Peyer's patch (tissue), 4 donors: Measurements from ENCODE around the gene ELANE.

Experiments used
- POLR2A ChIP-seq, 2 donors: fragments of 450-650 bp; IDR thresholded peaks; one replicate each; pipeline ENCODE4 v1.5.1; 2017; ENCODE audit warnings: antibody characterized with exemption in 2 of 2, mild to moderate bottlenecking in 2 of 2, moderate library complexity in 2 of 2
- TF ChIP-seq, protein P1 (sequence below), 6 experiments: fragments of 450-650 bp in 4 of 6; fragments of 200-600 bp in 2 of 6; sonication (generic) in 1 of 6; IDR thresholded peaks; one replicate each; pipeline ENCODE4 v1.5.1; 2017 to 2019; ENCODE audit warnings: antibody characterized with exemption in 6 of 6, mild to moderate bottlenecking in 3 of 6, moderate library complexity in 1 of 6

DNA sequence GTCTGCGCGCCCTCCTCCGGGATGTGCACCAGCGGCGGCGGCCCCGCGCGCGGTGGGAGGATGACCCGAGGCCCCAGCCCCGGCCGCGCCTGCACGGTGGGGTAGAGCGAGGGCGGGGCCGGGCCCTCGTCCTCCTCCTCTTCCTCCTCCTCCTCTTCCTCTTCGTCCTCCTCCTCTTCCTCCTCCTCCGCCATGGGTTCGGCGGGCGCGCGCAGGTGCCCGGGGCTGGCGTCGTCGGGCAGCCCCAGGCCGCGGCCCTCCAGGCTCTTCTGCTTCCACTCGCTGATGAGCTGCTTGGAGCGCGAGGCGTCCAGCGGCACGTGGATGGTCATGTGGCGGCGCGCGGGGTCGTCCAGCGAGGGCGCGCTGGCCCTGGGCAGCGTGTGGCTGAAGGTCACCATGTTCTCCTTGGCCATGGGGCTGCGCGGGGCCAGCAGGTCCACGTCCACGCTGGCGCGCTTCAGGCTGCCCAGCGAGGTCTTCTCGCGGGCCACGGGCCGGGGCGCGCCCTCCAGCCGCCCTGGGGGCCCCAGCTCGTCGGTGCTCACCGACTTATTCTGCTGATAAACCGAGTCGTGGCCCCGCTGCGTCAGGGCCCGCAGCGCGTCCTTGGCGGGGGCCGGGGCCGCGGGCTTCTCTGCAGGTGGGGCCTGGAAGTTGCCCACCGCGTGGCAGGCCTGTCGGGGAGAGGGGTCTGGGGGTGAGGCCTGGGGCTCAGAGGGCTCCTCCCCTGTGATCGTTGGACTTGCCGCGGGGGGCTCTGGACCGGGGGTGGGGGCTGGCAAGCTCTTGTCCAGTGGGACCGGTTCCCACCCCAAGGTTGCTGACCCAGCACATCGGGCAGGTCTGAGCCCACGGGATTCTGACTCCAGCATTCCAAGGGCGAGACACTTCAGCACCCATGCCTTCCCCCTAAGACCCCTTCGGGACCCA, 38.6 kb upstream of the ELANE start:
- TF ChIP-seq POLR2A (IDR thresholded peaks at IDR 0.05): no peak
- TF ChIP-seq, protein P1, sequence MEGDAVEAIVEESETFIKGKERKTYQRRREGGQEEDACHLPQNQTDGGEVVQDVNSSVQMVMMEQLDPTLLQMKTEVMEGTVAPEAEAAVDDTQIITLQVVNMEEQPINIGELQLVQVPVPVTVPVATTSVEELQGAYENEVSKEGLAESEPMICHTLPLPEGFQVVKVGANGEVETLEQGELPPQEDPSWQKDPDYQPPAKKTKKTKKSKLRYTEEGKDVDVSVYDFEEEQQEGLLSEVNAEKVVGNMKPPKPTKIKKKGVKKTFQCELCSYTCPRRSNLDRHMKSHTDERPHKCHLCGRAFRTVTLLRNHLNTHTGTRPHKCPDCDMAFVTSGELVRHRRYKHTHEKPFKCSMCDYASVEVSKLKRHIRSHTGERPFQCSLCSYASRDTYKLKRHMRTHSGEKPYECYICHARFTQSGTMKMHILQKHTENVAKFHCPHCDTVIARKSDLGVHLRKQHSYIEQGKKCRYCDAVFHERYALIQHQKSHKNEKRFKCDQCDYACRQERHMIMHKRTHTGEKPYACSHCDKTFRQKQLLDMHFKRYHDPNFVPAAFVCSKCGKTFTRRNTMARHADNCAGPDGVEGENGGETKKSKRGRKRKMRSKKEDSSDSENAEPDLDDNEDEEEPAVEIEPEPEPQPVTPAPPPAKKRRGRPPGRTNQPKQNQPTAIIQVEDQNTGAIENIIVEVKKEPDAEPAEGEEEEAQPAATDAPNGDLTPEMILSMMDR (IDR thresholded peaks at IDR 0.05): no peak
